HEK293 (cell line): ENCODE results near the gene CEP85L.

Experiments used
- FEZF1 ChIP-seq: fragments of 450-650 bp; formaldehyde crosslinking; IDR thresholded peaks from 2 replicates; pipeline ENCODE4 v1.5.1; 2016; ENCODE audit warnings: missing biosample characterization, missing genetic modification characterization
- GLI4 ChIP-seq: fragments of 450-650 bp; formaldehyde crosslinking; IDR thresholded peaks from 2 replicates; pipeline ENCODE4 v1.5.1; 2016; ENCODE audit warnings: missing biosample characterization, missing genetic modification characterization
- GLIS1 ChIP-seq: fragments of 450-650 bp; formaldehyde crosslinking; IDR thresholded peaks from 2 replicates; pipeline ENCODE4 v1.5.1; 2016; ENCODE audit warnings: missing biosample characterization, missing genetic modification characterization
- KLF1 ChIP-seq: fragments of 450-650 bp; formaldehyde crosslinking; IDR thresholded peaks from 2 replicates; pipeline ENCODE4 v1.5.1; 2016; ENCODE audit warnings: missing biosample characterization, missing genetic modification characterization
- KLF10 ChIP-seq: fragments of 450-650 bp; IDR thresholded peaks from 2 replicates; pipeline ENCODE4 v1.5.1; 2018; ENCODE audit warnings: missing biosample characterization, mild to moderate bottlenecking, missing genetic modification characterization
- OSR2 ChIP-seq: fragments of 450-650 bp; formaldehyde crosslinking; IDR thresholded peaks from 2 replicates; pipeline ENCODE4 v1.5.1; 2016; ENCODE audit warnings: missing biosample characterization, missing genetic modification characterization
- OVOL3 ChIP-seq: fragments of 450-650 bp; formaldehyde crosslinking; IDR thresholded peaks from 2 replicates; pipeline ENCODE4 v1.5.1; 2016; ENCODE audit warnings: missing biosample characterization, missing genetic modification characterization
- WT1 ChIP-seq: fragments of 450-650 bp; formaldehyde crosslinking; IDR thresholded peaks from 2 replicates; pipeline ENCODE4 v1.5.1; 2016; ENCODE audit warnings: missing biosample characterization, missing genetic modification characterization
- ZBTB1 ChIP-seq: fragments of 450-650 bp; formaldehyde crosslinking; IDR thresholded peaks from 2 replicates; pipeline ENCODE4 v1.5.1; 2016; ENCODE audit warnings: missing biosample characterization, missing genetic modification characterization
- ZBTB8A ChIP-seq: fragments of 450-650 bp; formaldehyde crosslinking; IDR thresholded peaks from 2 replicates; pipeline ENCODE4 v1.5.1; 2016; ENCODE audit warnings: missing biosample characterization, missing genetic modification characterization
- ZNF121 ChIP-seq: fragments of 450-650 bp; formaldehyde crosslinking; IDR thresholded peaks from 2 replicates; pipeline ENCODE4 v1.5.1; 2016; ENCODE audit warnings: missing biosample characterization, missing genetic modification characterization
- ZNF169 ChIP-seq: fragments of 450-650 bp; formaldehyde crosslinking; IDR thresholded peaks from 2 replicates; pipeline ENCODE4 v1.5.1; 2016; ENCODE audit warnings: missing biosample characterization, missing genetic modification characterization
- ZNF175 ChIP-seq: fragments of 450-650 bp; formaldehyde crosslinking; IDR thresholded peaks from 2 replicates; pipeline ENCODE4 v1.5.1; 2016; ENCODE audit warnings: missing biosample characterization, missing genetic modification characterization
- ZNF274 ChIP-seq, 2 experiments: fragments of 200-500 bp in 1 of 2; fragments of 450-650 bp in 1 of 2; sonication (Bioruptor generic) in 1 of 2; formaldehyde crosslinking in 1 of 2; IDR thresholded peaks; 2 replicates each; pipeline versions ENCODE4 v1.5.1 to v1.6.1; 2014 to 2016; ENCODE audit warnings: borderline replicate concordance in 1 of 2, inconsistent platforms in 1 of 2, low read length in 1 of 2, missing biosample characterization in 1 of 2, missing genetic modification characterization in 1 of 2
- ZNF324 ChIP-seq: fragments of 450-650 bp; formaldehyde crosslinking; IDR thresholded peaks from 2 replicates; pipeline ENCODE4 v1.5.1; 2016; ENCODE audit warnings: missing biosample characterization, missing genetic modification characterization
- ZNF394 ChIP-seq: fragments of 450-650 bp; formaldehyde crosslinking; IDR thresholded peaks from 2 replicates; pipeline ENCODE4 v1.5.1; 2016; ENCODE audit warnings: missing biosample characterization, missing genetic modification characterization, mild to moderate bottlenecking, moderate library complexity, borderline replicate concordance
- ZNF416 ChIP-seq: fragments of 450-650 bp; formaldehyde crosslinking; IDR thresholded peaks from 2 replicates; pipeline ENCODE4 v1.5.1; 2016; ENCODE audit warnings: missing biosample characterization, missing genetic modification characterization
- ZNF555 ChIP-seq: fragments of 450-650 bp; formaldehyde crosslinking; conservative IDR thresholded peaks from 2 replicates; pipeline ENCODE4 v1.5.1; 2017; ENCODE audit warnings: missing biosample characterization, mild to moderate bottlenecking, missing genetic modification characterization, inconsistent platforms
- ZNF610 ChIP-seq: fragments of 450-650 bp; formaldehyde crosslinking; IDR thresholded peaks from 2 replicates; pipeline ENCODE4 v1.5.1; 2016; ENCODE audit warnings: missing biosample characterization, missing genetic modification characterization, borderline replicate concordance
- ZNF621 ChIP-seq: fragments of 450-650 bp; formaldehyde crosslinking; IDR thresholded peaks from 2 replicates; pipeline ENCODE4 v1.5.1; 2017; ENCODE audit warnings: missing biosample characterization, missing genetic modification characterization
- ZNF624 ChIP-seq: fragments of 450-650 bp; formaldehyde crosslinking; IDR thresholded peaks from 2 replicates; pipeline ENCODE4 v1.5.1; 2017; ENCODE audit warnings: missing biosample characterization, missing genetic modification characterization
- ZNF768 ChIP-seq: fragments of 450-650 bp; formaldehyde crosslinking; IDR thresholded peaks from 2 replicates; pipeline ENCODE4 v1.5.1; 2018; ENCODE audit warnings: missing biosample characterization, mild to moderate bottlenecking, missing genetic modification characterization
- TF ChIP-seq, protein P1 (sequence below): fragments of 450-650 bp; formaldehyde crosslinking; conservative IDR thresholded peaks from 2 replicates; pipeline ENCODE4 v1.5.1; 2016; ENCODE audit warnings: low read depth, missing biosample characterization, missing genetic modification characterization
- TF ChIP-seq, protein P2 (sequence below): fragments of 450-650 bp; formaldehyde crosslinking; IDR thresholded peaks from 2 replicates; pipeline ENCODE4 v1.5.1; 2016; ENCODE audit warnings: missing biosample characterization, missing genetic modification characterization
- TF ChIP-seq, protein P3 (sequence below): fragments of 450-650 bp; formaldehyde crosslinking; IDR thresholded peaks from 2 replicates; pipeline ENCODE4 v1.5.1; 2016; ENCODE audit warnings: missing biosample characterization, missing genetic modification characterization
- TF ChIP-seq, protein P4 (sequence below): fragments of 450-650 bp; formaldehyde crosslinking; IDR thresholded peaks from 2 replicates; pipeline ENCODE4 v1.5.1; 2016; ENCODE audit warnings: missing biosample characterization, missing genetic modification characterization
- TF ChIP-seq, protein P5 (sequence below): fragments of 450-650 bp; formaldehyde crosslinking; IDR thresholded peaks from 2 replicates; pipeline ENCODE4 v1.5.1; 2016; ENCODE audit warnings: missing biosample characterization, missing genetic modification characterization
- TF ChIP-seq, protein P6 (sequence below): fragments of 450-650 bp; formaldehyde crosslinking; IDR thresholded peaks from 2 replicates; pipeline ENCODE4 v1.5.1; 2016; ENCODE audit warnings: missing biosample characterization, missing genetic modification characterization, borderline replicate concordance

Gene CEP85L

DNA sequence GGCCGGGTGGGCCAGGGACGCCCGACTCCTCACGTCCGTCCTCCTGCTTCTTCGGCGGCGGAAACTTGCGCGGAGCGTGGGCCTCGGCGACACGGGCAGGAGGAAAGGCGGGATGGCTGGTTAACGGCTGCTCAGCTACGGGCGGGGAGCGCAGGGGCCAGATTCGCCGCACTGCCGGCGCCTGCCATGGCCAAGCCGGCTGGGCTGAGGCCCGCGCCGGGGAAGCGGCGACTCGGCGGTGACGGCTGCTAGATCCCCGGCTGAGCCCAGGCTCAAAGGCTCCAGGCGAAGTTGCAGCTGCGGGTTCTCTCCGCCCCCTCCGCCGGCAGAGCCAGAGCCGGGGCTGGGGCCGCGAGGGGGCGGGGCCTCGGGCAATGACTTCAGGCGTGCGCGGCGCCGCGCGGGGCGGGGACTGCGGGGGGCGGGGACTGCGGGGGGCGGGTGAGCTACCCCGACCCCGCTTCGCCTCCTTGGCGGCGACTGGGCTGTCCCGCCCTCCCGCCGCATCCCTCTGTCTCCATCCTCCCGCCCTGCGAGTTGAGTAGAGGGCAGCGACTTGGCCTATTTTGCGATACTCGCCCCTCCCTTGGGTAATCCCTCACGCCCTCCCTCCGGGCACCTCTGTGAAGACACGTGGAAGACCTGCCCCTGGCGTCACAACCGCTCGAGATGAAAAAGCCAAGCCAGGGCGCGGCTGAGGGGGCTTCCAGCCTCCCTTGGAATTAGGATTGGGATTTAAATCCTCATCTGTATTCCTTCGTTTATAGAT is at the start of gene CEP85L (continued):
- TF ChIP-seq, protein P1, sequence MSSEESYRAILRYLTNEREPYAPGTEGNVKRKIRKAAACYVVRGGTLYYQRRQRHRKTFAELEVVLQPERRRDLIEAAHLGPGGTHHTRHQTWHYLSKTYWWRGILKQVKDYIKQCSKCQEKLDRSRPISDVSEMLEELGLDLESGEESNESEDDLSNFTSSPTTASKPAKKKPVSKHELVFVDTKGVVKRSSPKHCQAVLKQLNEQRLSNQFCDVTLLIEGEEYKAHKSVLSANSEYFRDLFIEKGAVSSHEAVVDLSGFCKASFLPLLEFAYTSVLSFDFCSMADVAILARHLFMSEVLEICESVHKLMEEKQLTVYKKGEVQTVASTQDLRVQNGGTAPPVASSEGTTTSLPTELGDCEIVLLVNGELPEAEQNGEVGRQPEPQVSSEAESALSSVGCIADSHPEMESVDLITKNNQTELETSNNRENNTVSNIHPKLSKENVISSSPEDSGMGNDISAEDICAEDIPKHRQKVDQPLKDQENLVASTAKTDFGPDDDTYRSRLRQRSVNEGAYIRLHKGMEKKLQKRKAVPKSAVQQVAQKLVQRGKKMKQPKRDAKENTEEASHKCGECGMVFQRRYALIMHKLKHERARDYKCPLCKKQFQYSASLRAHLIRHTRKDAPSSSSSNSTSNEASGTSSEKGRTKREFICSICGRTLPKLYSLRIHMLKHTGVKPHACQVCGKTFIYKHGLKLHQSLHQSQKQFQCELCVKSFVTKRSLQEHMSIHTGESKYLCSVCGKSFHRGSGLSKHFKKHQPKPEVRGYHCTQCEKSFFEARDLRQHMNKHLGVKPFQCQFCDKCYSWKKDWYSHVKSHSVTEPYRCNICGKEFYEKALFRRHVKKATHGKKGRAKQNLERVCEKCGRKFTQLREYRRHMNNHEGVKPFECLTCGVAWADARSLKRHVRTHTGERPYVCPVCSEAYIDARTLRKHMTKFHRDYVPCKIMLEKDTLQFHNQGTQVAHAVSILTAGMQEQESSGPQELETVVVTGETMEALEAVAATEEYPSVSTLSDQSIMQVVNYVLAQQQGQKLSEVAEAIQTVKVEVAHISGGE, result 0 out of 2 replicates have a peak, but pooled peaks have one; percentile 11
- TF ChIP-seq, protein P2, sequence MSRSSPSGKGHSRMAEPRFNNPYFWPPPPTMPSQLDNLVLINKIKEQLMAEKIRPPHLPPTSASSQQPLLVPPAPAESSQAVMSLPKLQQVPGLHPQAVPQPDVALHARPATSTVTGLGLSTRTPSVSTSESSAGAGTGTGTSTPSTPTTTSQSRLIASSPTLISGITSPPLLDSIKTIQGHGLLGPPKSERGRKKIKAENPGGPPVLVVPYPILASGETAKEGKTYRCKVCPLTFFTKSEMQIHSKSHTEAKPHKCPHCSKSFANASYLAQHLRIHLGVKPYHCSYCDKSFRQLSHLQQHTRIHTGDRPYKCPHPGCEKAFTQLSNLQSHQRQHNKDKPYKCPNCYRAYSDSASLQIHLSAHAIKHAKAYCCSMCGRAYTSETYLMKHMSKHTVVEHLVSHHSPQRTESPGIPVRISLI (tag by site-specific recombination), result no peak
- 0 out of 2 replicates have a peak, but pooled peaks have one; percentile 25 for TF ChIP-seq ZNF324
- TF ChIP-seq KLF1 (tag by site-specific recombination), result peak; percentile 93
- TF ChIP-seq FEZF1 (tag by site-specific recombination), result no peak
- TF ChIP-seq ZNF768 (tag by site-specific recombination), result no peak
- TF ChIP-seq, protein P3, sequence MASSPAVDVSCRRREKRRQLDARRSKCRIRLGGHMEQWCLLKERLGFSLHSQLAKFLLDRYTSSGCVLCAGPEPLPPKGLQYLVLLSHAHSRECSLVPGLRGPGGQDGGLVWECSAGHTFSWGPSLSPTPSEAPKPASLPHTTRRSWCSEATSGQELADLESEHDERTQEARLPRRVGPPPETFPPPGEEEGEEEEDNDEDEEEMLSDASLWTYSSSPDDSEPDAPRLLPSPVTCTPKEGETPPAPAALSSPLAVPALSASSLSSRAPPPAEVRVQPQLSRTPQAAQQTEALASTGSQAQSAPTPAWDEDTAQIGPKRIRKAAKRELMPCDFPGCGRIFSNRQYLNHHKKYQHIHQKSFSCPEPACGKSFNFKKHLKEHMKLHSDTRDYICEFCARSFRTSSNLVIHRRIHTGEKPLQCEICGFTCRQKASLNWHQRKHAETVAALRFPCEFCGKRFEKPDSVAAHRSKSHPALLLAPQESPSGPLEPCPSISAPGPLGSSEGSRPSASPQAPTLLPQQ (tag by site-specific recombination), result peak; percentile 54
- TF ChIP-seq ZNF610 (tag by site-specific recombination), result no peak
- TF ChIP-seq ZNF169 (tag by site-specific recombination), result no peak
- TF ChIP-seq ZNF555 (tag by site-specific recombination), result no peak
- no peak for TF ChIP-seq ZNF394 (tag by site-specific recombination)
- TF ChIP-seq GLI4, result no peak
- no peak for TF ChIP-seq OSR2 (tag by site-specific recombination)
- peak; percentile 16; the same call in 1 of the 2 replicates for TF ChIP-seq KLF10
- TF ChIP-seq ZBTB8A (tag by site-specific recombination), result peak; percentile 85
- no peak for TF ChIP-seq OVOL3 (tag by site-specific recombination)
- TF ChIP-seq ZBTB1 (tag by site-specific recombination), result 0 out of 2 replicates have a peak, but pooled peaks have one; percentile 17
- no peak for TF ChIP-seq ZNF274 (IDR thresholded peaks at IDR 0.05; ENCODE audit: low read length)
- no peak for TF ChIP-seq ZNF274 (tag by site-specific recombination; IDR thresholded peaks at IDR 0.05; ENCODE audit: borderline replicate concordance)
- peak; percentile 19; the same call in 1 of the 2 replicates for TF ChIP-seq GLIS1 (tag by site-specific recombination)
- TF ChIP-seq, protein P4, sequence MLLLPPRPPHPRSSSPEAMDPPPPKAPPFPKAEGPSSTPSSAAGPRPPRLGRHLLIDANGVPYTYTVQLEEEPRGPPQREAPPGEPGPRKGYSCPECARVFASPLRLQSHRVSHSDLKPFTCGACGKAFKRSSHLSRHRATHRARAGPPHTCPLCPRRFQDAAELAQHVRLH, result no peak
- TF ChIP-seq, protein P5, sequence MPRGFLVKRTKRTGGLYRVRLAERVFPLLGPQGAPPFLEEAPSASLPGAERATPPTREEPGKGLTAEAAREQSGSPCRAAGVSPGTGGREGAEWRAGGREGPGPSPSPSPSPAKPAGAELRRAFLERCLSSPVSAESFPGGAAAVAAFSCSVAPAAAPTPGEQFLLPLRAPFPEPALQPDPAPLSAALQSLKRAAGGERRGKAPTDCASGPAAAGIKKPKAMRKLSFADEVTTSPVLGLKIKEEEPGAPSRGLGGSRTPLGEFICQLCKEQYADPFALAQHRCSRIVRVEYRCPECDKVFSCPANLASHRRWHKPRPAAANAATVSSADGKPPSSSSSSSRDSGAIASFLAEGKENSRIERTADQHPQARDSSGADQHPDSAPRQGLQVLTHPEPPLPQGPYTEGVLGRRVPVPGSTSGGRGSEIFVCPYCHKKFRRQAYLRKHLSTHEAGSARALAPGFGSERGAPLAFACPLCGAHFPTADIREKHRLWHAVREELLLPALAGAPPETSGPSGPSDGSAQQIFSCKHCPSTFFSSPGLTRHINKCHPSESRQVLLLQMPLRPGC (tag by site-specific recombination), result no peak
- peak; percentile 50; the same call in 1 of the 2 replicates for TF ChIP-seq WT1
- TF ChIP-seq, protein P6, sequence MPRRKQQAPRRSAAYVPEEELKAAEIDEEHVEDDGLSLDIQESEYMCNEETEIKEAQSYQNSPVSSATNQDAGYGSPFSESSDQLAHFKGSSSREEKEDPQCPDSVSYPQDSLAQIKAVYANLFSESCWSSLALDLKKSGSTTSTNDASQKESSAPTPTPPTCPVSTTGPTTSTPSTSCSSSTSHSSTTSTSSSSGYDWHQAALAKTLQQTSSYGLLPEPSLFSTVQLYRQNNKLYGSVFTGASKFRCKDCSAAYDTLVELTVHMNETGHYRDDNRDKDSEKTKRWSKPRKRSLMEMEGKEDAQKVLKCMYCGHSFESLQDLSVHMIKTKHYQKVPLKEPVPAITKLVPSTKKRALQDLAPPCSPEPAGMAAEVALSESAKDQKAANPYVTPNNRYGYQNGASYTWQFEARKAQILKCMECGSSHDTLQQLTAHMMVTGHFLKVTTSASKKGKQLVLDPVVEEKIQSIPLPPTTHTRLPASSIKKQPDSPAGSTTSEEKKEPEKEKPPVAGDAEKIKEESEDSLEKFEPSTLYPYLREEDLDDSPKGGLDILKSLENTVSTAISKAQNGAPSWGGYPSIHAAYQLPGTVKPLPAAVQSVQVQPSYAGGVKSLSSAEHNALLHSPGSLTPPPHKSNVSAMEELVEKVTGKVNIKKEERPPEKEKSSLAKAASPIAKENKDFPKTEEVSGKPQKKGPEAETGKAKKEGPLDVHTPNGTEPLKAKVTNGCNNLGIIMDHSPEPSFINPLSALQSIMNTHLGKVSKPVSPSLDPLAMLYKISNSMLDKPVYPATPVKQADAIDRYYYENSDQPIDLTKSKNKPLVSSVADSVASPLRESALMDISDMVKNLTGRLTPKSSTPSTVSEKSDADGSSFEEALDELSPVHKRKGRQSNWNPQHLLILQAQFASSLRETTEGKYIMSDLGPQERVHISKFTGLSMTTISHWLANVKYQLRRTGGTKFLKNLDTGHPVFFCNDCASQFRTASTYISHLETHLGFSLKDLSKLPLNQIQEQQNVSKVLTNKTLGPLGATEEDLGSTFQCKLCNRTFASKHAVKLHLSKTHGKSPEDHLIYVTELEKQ (tag by site-specific recombination), result no peak; the same call in 1 of the 2 replicates
- no peak for TF ChIP-seq ZNF175 (tag by site-specific recombination)
- TF ChIP-seq ZNF121 (tag by site-specific recombination), result peak; percentile 98
- TF ChIP-seq ZNF621 (tag by site-specific recombination), result no peak
- no peak for TF ChIP-seq ZNF624 (tag by site-specific recombination)
- TF ChIP-seq ZNF416, result no peak
